T-helper 1 cell treated with Interleukin-12 subunit alpha and Interleukin-12 subunit beta and Interleukin-4 antibody, amounts not matched to agents 30 μg/mL and 1 μg/mL, for 36 hours (primary cell): ENCODE measurements around the gene TES.

Experiments used
- H3K27ac Mint-ChIP-seq: one replicate; pipeline ENCODE4 v1.8.0; 2021; ENCODE audit warnings: mild to moderate bottlenecking, mixed read lengths
- H3K27me3 Mint-ChIP-seq: one replicate; pipeline ENCODE4 v1.8.0; 2021; ENCODE audit warnings: low read depth, mixed read lengths
- H3K36me3 Mint-ChIP-seq: one replicate; pipeline ENCODE4 v1.8.0; 2021; ENCODE audit warnings: low read depth, mixed read lengths
- H3K4me1 Mint-ChIP-seq: one replicate; pipeline ENCODE4 v1.8.0; 2021; ENCODE audit warnings: low read depth, mixed read lengths
- H3K4me3 Mint-ChIP-seq: one replicate; pipeline ENCODE4 v1.8.0; 2021; ENCODE audit warnings: mild to moderate bottlenecking, moderate library complexity, mixed read lengths
- H3K9me3 Mint-ChIP-seq: one replicate; pipeline ENCODE4 v1.8.0; 2021; ENCODE audit warnings: mixed read lengths

Gene TES

DNA sequence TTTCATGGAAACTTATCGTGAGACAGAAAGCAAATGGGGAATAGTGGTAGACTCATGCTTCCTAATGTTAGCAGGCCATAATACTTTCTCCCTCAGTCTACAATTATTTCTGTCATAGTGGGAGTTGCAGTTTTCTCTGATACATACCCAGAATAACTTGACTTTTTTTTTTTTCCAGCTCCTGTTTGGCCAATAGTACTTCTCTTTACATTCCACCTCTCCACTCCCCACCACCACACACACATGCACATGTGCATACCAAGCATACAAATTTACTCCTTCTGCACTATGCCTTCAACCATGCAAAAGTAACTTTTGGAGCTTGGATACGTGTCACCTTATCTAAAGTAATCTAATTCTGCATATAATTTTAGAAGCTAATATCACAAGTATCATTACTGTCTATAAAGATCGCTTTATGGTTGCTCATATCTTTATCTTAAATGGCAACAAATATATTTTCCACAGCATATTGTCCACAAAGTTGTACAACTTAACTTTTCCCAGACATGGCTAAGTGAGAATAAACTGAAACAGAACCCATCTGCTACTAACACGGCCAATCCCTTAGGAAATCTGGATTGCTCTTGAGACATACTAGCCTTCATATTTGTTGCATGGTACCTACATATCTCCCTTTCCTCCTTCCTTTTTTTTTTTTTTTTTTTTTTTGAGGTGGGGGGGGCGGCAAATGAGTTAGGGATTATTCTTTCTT is 49.0 kb downstream of the TES start:
- no peak overlapping the region for H3K27ac Mint-ChIP-seq

DNA sequence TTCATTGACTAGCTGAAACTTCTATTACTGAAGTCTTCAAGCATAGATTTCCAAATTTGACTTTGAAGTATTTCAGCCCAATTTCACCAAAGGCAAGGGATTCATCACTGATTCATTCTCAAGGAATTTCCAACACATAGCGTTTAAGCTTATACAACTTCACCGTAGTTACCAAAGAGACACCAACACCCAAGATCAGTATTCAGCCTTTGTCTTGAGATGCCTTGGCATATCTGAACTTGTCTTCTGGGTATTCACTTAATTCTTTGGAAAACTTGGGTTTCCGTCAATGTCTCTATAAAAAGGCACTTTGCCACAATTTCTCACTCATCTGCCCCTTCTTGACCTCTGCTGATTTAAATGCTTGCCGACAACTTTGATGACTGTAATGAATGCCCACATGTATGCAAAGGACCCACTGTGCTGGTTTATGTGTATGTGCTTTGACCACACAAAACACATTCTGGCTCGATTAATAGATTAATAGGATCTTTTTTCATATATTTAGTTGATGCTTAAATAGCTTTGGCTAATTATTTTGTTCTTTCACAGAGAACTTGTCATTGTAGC is 49.6 kb downstream of the TES start:
- H3K27me3 Mint-ChIP-seq: peaks cover 6% of the 10 kb centered on the region
- no peaks in the 10 kb centered on the region for H3K9me3 Mint-ChIP-seq
- peaks cover 5% of the 10 kb centered on the region for H3K4me1 Mint-ChIP-seq
- no peak overlapping the region for H3K4me3 Mint-ChIP-seq
- H3K27ac Mint-ChIP-seq: no peak overlapping the region
- H3K36me3 Mint-ChIP-seq: peaks cover 22% of the 10 kb centered on the region

More for the DNA sequence above, 49.0 kb downstream of the TES start:
- Mint-ChIP-seq H3K4me1 (peaks cover 7% of the 10 kb centered on the region), H3K4me3 (no peak overlapping the region), H3K27me3 (peaks cover 1% of the 10 kb centered on the region), H3K36me3 (peaks cover 23% of the 10 kb centered on the region), H3K9me3 (no peaks in the 10 kb centered on the region)

DNA sequence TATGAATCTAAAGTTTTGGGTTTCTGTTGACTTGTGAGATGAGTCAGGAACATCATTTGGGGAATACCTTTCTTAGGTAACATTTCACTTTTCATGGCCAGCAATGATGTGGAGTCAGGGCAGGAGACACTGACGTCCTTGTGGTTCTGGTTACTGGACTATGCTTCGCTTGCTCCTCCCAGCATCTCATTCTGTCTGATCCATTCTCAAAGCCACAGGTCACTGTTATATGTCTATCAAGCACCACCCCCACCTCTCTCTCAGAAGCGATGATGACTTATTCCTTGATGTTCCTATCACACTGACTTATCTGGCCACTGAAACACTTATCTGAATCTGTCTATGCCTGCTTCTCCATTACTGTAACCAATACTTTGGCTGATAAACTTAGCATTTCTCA is 51.6 kb downstream of the TES start:
- no peaks in the 10 kb centered on the region for H3K9me3 Mint-ChIP-seq
- no peak overlapping the region for H3K27ac Mint-ChIP-seq

DNA sequence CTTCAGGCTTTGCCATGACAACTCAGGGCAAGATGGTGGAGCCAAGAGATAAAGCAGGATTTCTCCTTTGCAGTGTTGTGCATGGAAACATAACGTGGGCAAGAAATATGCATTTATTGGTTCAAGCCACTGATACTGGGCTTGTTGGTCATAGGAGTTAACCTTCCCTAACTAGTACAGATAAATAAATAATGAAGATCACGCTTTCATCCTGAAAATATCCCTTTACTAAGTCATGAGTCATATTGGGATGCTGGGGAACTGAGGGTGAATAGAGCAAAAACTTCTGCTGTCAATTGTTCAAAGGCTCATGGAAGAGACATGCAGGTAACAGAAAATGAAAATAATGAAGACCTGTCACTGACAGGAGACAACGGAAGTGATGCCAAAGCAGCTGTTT is 55.5 kb downstream of the TES start:
- Mint-ChIP-seq H3K36me3 (no peaks in the 10 kb centered on the region), H3K27me3 (peaks cover 35% of the 10 kb centered on the region), H3K9me3 (no peaks in the 10 kb centered on the region), H3K4me3 (no peak overlapping the region), H3K27ac (no peak overlapping the region), H3K4me1 (no peaks in the 10 kb centered on the region)

More for the DNA sequence above, 51.6 kb downstream of the TES start:
- Mint-ChIP-seq H3K27me3 (peaks cover 21% of the 10 kb centered on the region), H3K4me1 (peaks cover 4% of the 10 kb centered on the region), H3K4me3 (no peak overlapping the region), H3K36me3 (peaks cover 15% of the 10 kb centered on the region)

DNA sequence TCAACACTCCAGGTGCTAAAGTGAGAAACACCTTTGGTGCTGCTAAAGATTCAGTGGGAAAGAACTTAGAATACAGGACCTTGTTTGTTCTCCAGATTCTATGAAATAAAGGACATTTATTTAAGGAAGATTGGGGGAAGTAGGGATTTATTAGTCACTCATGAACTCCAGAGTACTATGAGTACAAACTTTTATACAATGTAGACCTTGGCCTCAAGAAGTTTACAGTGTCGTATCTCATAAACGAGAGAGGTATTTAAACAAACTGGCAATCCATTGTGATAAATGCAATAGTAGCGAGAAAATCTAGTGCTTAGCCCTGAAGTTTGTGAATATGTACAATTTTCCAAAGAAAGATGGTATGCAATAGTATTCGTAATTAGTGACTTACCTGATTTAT is 59.1 kb downstream of the TES start:
- Mint-ChIP-seq H3K27ac (no peak overlapping the region), H3K4me1 (no peaks in the 10 kb centered on the region), H3K9me3 (no peaks in the 10 kb centered on the region), H3K4me3 (no peak overlapping the region), H3K36me3 (no peaks in the 10 kb centered on the region), H3K27me3 (peaks cover 39% of the 10 kb centered on the region)

DNA sequence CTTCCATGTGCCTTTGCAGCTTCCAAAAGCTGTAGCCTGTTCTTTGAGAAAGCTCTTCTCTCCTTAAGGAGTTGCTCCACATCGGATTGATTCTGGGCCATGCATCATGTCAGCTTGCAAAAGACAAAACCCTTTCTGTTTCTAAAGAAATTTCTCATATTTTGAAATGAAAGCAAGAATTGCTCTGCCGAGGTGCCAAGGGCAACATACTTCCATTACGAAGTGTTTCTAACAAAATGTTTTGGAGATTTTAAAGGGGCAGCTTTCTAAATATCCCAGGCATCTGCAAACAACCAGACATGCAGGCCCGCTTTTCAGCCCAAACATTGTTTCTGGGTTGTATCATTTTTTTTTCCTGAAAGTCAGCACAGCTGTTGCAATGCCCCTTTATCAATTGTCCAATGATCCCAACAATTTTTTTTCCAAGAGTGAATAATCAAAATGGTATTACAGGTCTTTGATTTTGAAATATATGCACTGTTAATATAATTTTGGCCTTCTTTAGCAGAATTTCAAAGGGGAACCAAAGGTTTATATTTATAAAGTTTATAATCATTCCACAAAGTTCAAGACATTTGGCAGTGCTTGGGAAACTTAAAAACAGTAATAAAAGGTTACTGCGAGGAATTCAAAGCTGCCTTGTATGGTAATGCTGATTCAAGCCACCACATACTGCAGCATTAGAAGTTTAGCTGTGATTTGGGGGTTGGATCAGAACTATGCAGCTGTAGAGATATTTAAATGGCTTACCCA is 61.0 kb downstream of the TES start:
- H3K4me3 Mint-ChIP-seq: no peak overlapping the region
- H3K9me3 Mint-ChIP-seq: no peaks in the 10 kb centered on the region
- no peaks in the 10 kb centered on the region for H3K36me3 Mint-ChIP-seq
- peaks cover 36% of the 10 kb centered on the region for H3K27me3 Mint-ChIP-seq
- no peak overlapping the region for H3K27ac Mint-ChIP-seq
- no peaks in the 10 kb centered on the region for H3K4me1 Mint-ChIP-seq

DNA sequence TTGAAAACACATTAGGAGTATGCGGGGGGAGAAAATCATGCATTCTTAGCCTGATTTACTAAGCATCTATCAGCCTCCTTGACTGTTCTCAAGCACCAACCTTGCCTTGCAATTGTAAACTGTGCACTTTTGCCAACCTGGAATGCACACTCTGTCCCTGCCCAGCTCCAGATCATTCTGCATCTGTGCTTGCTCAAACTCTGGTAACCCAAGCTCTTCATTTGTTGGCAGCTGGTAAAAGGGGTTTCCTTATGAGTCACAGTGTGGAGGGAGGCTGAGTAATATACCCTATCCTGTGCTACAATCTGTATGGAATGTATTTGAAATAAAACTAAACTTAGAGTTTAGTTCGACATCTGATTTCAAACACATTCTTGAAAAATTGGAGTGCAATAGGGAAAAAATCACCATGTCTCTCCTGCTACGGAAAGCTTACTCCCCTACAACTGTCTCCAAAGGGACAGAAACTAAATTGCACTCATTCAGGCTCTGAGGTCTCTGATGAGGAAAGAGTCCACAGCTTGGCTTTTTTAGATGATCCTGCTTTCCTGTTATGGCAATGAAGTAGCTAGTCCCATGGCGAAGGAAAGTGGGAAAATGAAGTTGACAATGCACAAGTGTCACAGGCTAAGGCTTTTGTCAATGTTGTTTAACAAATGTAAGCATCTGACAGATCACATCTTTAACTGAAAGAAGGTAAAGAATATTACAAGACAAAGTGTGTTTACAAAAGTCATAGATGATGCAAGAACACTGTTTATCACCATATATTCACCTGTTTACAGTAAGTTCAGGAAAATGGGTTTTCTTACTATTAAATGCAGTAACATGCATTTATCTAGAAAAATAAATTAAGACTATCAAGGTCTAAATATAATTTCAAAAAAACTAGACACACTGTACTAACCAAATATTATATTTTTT is 61.9 kb downstream of the TES start:
- no peak overlapping the region for H3K4me3 Mint-ChIP-seq
- no peaks in the 10 kb centered on the region for H3K36me3 Mint-ChIP-seq
- H3K27me3 Mint-ChIP-seq: peaks cover 44% of the 10 kb centered on the region
- H3K4me1 Mint-ChIP-seq: no peaks in the 10 kb centered on the region
- no peaks in the 10 kb centered on the region for H3K9me3 Mint-ChIP-seq
- H3K27ac Mint-ChIP-seq: no peak overlapping the region

DNA sequence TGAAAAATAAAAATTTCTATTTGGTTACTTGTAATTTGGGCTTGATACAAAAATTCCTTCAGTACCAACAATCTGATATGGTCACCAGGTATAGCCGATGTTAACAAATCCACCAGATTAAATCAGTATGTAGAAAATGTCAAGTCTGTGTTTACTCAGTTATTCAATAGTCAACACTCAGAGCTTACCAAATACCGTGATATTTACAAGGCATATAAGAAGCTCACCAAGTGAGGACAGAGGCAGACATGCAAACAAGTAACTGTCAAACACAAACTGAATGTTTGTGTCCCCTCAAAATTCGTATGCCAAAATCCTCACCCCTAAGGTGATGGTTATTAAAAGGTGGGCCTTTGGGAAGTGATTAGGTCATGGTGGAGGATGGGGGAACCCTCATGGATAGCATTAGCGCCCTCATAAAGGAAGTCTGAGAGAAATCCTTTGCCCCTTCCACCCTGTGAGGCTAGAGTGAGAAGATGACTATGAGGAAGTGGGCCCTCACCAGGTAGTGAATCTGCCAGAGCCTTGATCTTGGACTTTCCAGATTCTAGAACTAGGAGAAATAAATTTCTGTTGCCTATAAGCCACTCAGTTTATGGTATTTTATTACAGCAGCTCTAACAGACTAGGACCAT is 63.1 kb downstream of the TES start:
- H3K36me3 Mint-ChIP-seq: no peaks in the 10 kb centered on the region
- H3K4me3 Mint-ChIP-seq: no peak overlapping the region
- H3K27ac Mint-ChIP-seq: no peak overlapping the region
- H3K27me3 Mint-ChIP-seq: peaks cover 47% of the 10 kb centered on the region
- H3K4me1 Mint-ChIP-seq: no peaks in the 10 kb centered on the region
- H3K9me3 Mint-ChIP-seq: no peaks in the 10 kb centered on the region

DNA sequence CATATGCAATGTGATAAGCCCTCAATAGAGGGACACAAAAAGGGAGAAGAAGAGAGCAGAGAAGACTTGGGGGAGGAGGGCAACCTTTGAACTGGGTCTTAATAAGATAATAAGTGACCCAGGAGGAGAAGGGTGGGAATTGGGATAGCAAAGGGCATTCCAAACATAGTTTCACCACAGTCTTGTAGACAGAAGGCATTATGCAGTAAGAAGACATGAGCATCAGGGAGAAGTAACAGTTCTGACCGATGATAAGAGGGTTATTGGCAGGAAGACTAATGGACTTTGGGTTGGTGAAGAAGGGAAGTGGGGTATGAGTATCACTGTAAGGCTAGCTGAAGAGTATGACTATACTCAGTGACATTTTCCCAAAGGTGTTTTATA is 63.6 kb downstream of the TES start:
- H3K4me3 Mint-ChIP-seq: no peak overlapping the region
- no peaks in the 10 kb centered on the region for H3K4me1 Mint-ChIP-seq
- H3K36me3 Mint-ChIP-seq: no peaks in the 10 kb centered on the region
- no peaks in the 10 kb centered on the region for H3K9me3 Mint-ChIP-seq
- H3K27me3 Mint-ChIP-seq: peaks cover 44% of the 10 kb centered on the region
- H3K27ac Mint-ChIP-seq: no peak overlapping the region

DNA sequence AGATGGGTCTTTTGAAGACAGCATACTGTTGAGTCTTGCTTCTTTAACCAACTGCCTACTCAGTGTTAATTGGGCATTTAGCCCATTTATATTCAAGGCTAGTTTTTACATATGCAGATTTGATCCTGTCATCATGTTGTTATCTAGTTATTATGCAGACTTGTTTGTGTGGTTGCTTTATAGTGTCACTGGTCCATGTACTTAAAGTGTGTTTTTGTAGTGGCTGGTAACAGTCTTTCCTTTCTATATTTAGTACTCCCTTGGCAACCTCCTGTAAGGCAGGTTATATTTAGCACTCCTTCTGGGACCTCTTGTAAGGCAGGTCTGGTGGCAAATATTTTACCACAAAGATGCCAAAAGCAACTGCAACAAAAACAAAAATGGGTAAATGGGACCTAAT is 66.7 kb downstream of the TES start:
- Mint-ChIP-seq H3K4me1 (no peaks in the 10 kb centered on the region), H3K9me3 (no peaks in the 10 kb centered on the region), H3K36me3 (no peaks in the 10 kb centered on the region), H3K27ac (no peak overlapping the region), H3K4me3 (no peak overlapping the region), H3K27me3 (peaks cover 37% of the 10 kb centered on the region)

DNA sequence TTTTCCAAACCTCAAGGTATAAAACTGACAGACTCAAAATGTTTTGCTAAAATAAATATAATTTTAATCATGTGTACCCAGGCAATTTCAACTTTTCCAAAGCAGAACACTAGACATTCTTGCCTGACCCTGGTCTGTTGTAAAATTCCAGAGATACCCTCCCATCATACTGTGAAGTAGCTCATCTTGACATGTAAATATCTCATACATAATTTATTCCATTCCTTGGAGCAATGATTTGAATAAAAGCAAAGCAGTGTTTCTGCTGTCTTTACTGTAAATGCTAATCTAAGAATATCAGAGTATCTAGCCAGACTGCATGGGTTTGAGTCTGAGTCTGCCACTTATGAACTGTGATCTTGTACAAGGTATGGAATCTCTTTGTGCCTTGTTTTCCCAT is 68.9 kb downstream of the TES start:
- H3K36me3 Mint-ChIP-seq: no peaks in the 10 kb centered on the region
- H3K27ac Mint-ChIP-seq: no peak overlapping the region
- no peak overlapping the region for H3K4me3 Mint-ChIP-seq
- H3K9me3 Mint-ChIP-seq: no peaks in the 10 kb centered on the region
- H3K4me1 Mint-ChIP-seq: no peaks in the 10 kb centered on the region
- peaks cover 35% of the 10 kb centered on the region for H3K27me3 Mint-ChIP-seq

DNA sequence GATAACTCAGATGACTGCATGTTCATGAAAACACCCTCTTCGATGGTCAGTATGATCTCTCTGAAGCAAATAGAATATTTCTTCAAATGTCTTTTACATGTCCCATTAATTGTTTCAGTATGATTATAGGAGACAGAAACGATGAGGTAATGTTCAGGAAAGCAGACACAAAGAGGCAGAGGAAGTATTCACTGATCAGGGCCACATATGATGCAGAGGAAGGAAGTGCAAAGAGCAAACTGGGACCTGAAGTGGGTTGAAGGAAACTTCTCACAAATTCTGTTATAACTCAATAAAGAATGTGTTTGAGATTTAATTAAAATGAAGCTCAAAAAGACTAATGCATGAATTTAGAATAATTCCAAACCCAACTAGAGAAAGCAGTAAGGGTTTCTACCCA is 70.5 kb downstream of the TES start:
- no peaks in the 10 kb centered on the region for H3K4me1 Mint-ChIP-seq
- no peak overlapping the region for H3K4me3 Mint-ChIP-seq
- H3K27me3 Mint-ChIP-seq: peaks cover 25% of the 10 kb centered on the region
- no peaks in the 10 kb centered on the region for H3K36me3 Mint-ChIP-seq
- H3K27ac Mint-ChIP-seq: no peak overlapping the region
- H3K9me3 Mint-ChIP-seq: no peaks in the 10 kb centered on the region

DNA sequence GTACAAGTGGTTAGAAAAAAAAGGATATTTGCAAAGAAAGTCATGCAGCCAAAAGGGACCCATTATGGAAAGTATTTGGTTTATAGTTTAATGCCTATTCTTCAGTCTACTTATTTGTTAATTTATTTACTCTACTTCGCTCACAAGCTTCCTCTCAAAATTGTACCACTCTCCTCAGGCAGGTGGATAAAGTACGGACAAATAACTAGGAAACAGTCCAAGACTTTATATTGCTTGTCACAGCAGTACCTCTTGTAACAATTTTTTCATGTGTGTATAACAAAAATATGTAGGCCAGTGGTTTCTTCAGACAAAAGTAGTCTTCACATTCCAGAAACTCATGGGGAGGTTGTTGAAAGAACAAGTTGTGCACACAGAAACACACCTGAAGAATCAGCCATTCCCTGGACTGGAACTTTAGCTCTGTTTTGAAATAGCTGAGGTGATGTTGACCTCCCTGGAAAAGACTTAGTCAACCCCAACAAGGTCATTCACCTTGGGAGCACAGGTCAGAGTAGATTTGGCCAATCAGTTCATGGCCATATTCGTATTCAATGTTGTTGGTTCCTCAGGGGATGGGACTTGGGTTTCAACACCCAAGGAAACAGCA is 73.4 kb downstream of the TES start:
- H3K9me3 Mint-ChIP-seq: no peaks in the 10 kb centered on the region
- no peak overlapping the region for H3K27ac Mint-ChIP-seq
- no peak overlapping the region for H3K4me3 Mint-ChIP-seq
- no peaks in the 10 kb centered on the region for H3K4me1 Mint-ChIP-seq
- H3K36me3 Mint-ChIP-seq: no peaks in the 10 kb centered on the region
- H3K27me3 Mint-ChIP-seq: peaks cover 6% of the 10 kb centered on the region

DNA sequence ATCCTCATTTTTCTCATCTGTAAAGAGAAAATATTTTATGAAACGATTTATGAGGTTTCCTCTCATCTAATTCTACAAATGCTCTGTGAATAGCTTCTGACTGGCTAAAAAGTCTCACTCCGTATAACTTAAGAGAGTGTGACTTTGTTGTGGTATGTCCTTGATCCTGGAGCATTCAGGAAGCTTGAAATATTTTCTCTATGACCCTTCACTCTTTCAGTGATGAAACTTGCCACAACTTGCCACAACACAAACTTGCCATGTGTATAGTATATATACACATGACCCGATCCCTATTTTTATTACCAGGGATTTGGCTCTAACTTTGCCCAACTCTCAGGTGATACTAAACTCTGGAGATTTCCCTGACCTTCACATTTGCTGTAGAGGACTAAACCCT is 74.1 kb downstream of the TES start:
- peaks cover 6% of the 10 kb centered on the region for H3K27me3 Mint-ChIP-seq
- no peaks in the 10 kb centered on the region for H3K4me1 Mint-ChIP-seq
- H3K9me3 Mint-ChIP-seq: no peaks in the 10 kb centered on the region
- H3K4me3 Mint-ChIP-seq: no peak overlapping the region
- H3K27ac Mint-ChIP-seq: no peak overlapping the region
- no peaks in the 10 kb centered on the region for H3K36me3 Mint-ChIP-seq
